ENCODE data around the gene MT1HL1. TPM values are rescaled to one million over a fixed set of nuclear protein-coding genes. Genes with fewer than 3 reads are reported as not detected.

The MT1HL1 gene
- total and polyA plus RNA-seq, 7 donors = not detected

GRCh38 chr1:236998546-236998945, 5.7 kb downstream of the MT1HL1 start:
- Histone ChIP-seq H3K27ac (no peak overlapping the region), H3K4me3 (no peak overlapping the region), H3K4me1 (no peaks in the 10 kb centered on the region), H3K27me3 (ENCODE audit: insufficient read depth in 3 of 3, low read length in 2 of 3) (no peaks in the 10 kb centered on the region), H3K9me3 (no peaks in the 10 kb centered on the region), H3K36me3 (ENCODE audit: insufficient read depth in 1 of 2, low read depth in 1 of 2) (no peaks in the 10 kb centered on the region)
- DNase-seq (no peak), ATAC-seq (no peak)
- intact Hi-C loops (cut with DNase I) = no loop called here
- WGBS, 3 donors = 27 to 38% (median 31%) methylated on average over 3 of the region's 3 CpGs
- no peak for TF ChIP-seq CTCF (IDR thresholded peaks at IDR 0.05)

GRCh38 chr1:236997882-236998281, 6.4 kb downstream of the MT1HL1 start:
- no peak for TF ChIP-seq CTCF (IDR thresholded peaks at IDR 0.05)
- no peaks in the 10 kb centered on the region for H3K4me1 ChIP-seq
- peak in 2 of 4 donors; percentile 32 to 51 for ATAC-seq
- H3K4me3 ChIP-seq = no peak overlapping the region
- DNase-seq = no peak
- no peaks in the 10 kb centered on the region for H3K27me3 ChIP-seq (ENCODE audit: insufficient read depth in 3 of 3, low read length in 2 of 3)
- H3K27ac ChIP-seq = no peak overlapping the region
- WGBS, 3 donors = 59 to 63% (median 62%) methylated on average over 12 of the region's 12 CpGs
- no peaks in the 10 kb centered on the region for H3K36me3 ChIP-seq (ENCODE audit: insufficient read depth in 1 of 2, low read depth in 1 of 2)
- no peaks in the 10 kb centered on the region for H3K9me3 ChIP-seq
- intact Hi-C loops (cut with DNase I) = no loop called here

- Histone ChIP-seq H3K36me3 (ENCODE audit: insufficient read depth in 1 of 2, low read depth in 1 of 2) (no peaks in the 10 kb centered on the region), H3K27ac (no peak overlapping the region), H3K4me3 (no peak overlapping the region), H3K9me3 (no peaks in the 10 kb centered on the region), H3K4me1 (no peaks in the 10 kb centered on the region), H3K27me3 (ENCODE audit: insufficient read depth in 3 of 3, low read length in 2 of 3) (no peaks in the 10 kb centered on the region)
- intact Hi-C loops (cut with DNase I) = no loop called here
- 74 to 85% (median 79%) methylated on average over 11 of the region's 11 CpGs for WGBS, 3 donors
- DNase-seq = no peak
- ATAC-seq = no peak
- no peak for TF ChIP-seq CTCF (IDR thresholded peaks at IDR 0.05)
Measured at GRCh38 chr1:236997361-236997760, 6.9 kb downstream of the MT1HL1 start.

- ATAC-seq = no peak
- Histone ChIP-seq H3K36me3 (ENCODE audit: insufficient read depth in 1 of 2, low read depth in 1 of 2) (no peaks in the 10 kb centered on the region), H3K9me3 (no peaks in the 10 kb centered on the region), H3K27me3 (ENCODE audit: insufficient read depth in 3 of 3, low read length in 2 of 3) (no peaks in the 10 kb centered on the region), H3K27ac (no peak overlapping the region), H3K4me3 (no peak overlapping the region), H3K4me1 (no peaks in the 10 kb centered on the region)
- no peak for TF ChIP-seq CTCF (IDR thresholded peaks at IDR 0.05)
- intact Hi-C loops (cut with DNase I) = no loop called here
- no peak for DNase-seq
- 91 to 100% (median 95%) methylated on average over 1 of the region's 1 CpG for WGBS, 3 donors
Measured at GRCh38 chr1:236994450-236994849, 9.8 kb downstream of the MT1HL1 start.

- H3K27ac ChIP-seq = no peak overlapping the region
- H3K9me3 ChIP-seq = no peaks in the 10 kb centered on the region
- ATAC-seq (no peak), DNase-seq (no peak)
- no peak overlapping the region for H3K4me3 ChIP-seq
- H3K27me3 ChIP-seq (ENCODE audit: insufficient read depth in 3 of 3, low read length in 2 of 3) = no peaks in the 10 kb centered on the region
- no peaks in the 10 kb centered on the region for H3K4me1 ChIP-seq
- intact Hi-C loops (cut with DNase I) = no loop called here
- no peaks in the 10 kb centered on the region for H3K36me3 ChIP-seq (ENCODE audit: insufficient read depth in 1 of 2, low read depth in 1 of 2)
- WGBS, 3 donors = 82 to 87% (median 83%) methylated on average over 8 of the region's 8 CpGs
- no peak for TF ChIP-seq CTCF (IDR thresholded peaks at IDR 0.05)
Measured at GRCh38 chr1:236992449-236992848, 11.8 kb downstream of the MT1HL1 start.
